ENCODE data around the gene RALGAPA2. TPM values are rescaled to one million over a fixed set of nuclear protein-coding genes. Genes with fewer than 3 reads are reported as not detected.

RALGAPA2 gene
- total and polyA plus RNA-seq, 2 experiments from 2014 or later, result 1.3 to 2.6 TPM

DNA sequence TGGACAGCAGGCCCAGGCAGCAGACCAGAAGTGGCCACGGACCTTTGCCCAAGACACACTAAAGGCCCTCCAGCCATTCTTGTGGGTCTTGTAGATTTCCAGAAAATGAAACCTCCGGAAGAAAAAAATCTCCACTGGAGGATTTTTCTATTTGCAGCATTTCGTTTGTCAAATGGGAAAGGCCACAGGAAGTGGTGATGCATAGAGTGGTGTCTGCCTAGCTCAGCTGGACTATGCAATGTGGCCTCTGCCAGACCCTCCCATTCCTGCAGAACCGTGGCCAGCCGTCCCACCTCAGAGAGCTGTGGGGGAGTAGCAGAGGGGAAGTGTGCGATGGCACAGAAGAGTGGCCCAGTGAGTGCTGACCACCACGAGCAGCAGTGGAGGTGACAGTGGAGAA, 368.5 kb downstream of the RALGAPA2 start:
- H2AFZ ChIP-seq, result no peak overlapping the region

More for the DNA sequence above, 368.5 kb downstream of the RALGAPA2 start:
- Histone ChIP-seq H3K4me1 (ENCODE audit: insufficient read depth) (no peaks in the 10 kb centered on the region), H3K9me2 (ENCODE audit: insufficient read depth) (no peaks in the 10 kb centered on the region), H3K4me2 (ENCODE audit: unreplicated experiment) (no peak overlapping the region), H3K27me3 (replicated peaks; ENCODE audit: insufficient read depth) (no peaks in the 10 kb centered on the region), H4K20me1 (ENCODE audit: insufficient read depth) (no peaks in the 10 kb centered on the region), H3K9me3 (ENCODE audit: low read depth) (peaks cover 5% of the 10 kb centered on the region), H3K79me2 (ENCODE audit: insufficient read depth) (no peaks in the 10 kb centered on the region), H3K36me3 (ENCODE audit: low read depth) (no peaks in the 10 kb centered on the region), H3K9ac (no peak overlapping the region), H3K27ac (no peak overlapping the region), H3K4me3 (no peak overlapping the region), H3F3A (ENCODE audit: insufficient read depth) (no peaks in the 10 kb centered on the region)
- no peak for DNase-seq
- in situ Hi-C loops (cut with MboI), result no loop called here
- TF ChIP-seq EZH2 (IDR thresholded peaks at IDR 0.05; ENCODE audit: insufficient read depth, poor library complexity, severe bottlenecking) (no peak), EZH2phosphoT487 (IDR thresholded peaks at IDR 0.05; ENCODE audit: insufficient read depth, low read depth) (no peak)
- WGBS, 2 experiments (ENCODE audit: low coverage in 1 of 2, low lambda C conversion rate in 2 of 2, missing lambda C conversion rate in 2 of 2), result 53 to 55% methylated on average over 7 of the region's 7 CpGs

Small RNA genes within 50 kb of the gene (small RNA-seq; reads per million reads assigned to genes)
- gene EIF4E2P1 (ENCODE audit: low read depth, low replicate concordance) (not detected), gene RN7SL607P (ENCODE audit: low read depth, low replicate concordance) (not detected)

All from GM23248 (cell line).